HK-2 (cell line): ENCODE data around the gene CLDN8.

Experiments used
- DNase-seq: peaks from one replicate; pipeline ENCODE4 v3.0.0-alpha.2; 2018; ENCODE audit not compliant: unreplicated experiment

Gene CLDN8

GRCh38 chr21:30206551-30207251 is 9.2 kb downstream of the CLDN8 start:
- no peak for DNase-seq

DNA sequence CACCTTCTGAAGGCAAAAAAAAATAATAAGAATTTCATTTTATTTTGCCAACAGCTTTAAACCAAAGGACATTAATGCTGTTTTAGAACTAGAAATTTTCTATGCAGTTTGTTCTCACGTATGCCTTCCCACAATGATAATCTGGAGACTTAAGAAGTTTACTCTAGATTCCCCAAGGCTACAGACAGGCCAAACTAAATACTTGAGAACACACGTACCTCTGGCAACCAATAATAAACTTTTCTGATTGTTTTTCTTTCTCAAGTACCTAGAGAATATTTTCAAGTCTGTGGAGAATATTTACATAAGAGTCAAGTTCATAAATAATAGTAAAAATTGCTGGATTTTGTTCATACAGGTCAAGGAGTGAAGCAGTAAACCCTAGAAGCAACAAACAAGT is 15.9 kb downstream of the CLDN8 start:
- no peak for DNase-seq

DNA sequence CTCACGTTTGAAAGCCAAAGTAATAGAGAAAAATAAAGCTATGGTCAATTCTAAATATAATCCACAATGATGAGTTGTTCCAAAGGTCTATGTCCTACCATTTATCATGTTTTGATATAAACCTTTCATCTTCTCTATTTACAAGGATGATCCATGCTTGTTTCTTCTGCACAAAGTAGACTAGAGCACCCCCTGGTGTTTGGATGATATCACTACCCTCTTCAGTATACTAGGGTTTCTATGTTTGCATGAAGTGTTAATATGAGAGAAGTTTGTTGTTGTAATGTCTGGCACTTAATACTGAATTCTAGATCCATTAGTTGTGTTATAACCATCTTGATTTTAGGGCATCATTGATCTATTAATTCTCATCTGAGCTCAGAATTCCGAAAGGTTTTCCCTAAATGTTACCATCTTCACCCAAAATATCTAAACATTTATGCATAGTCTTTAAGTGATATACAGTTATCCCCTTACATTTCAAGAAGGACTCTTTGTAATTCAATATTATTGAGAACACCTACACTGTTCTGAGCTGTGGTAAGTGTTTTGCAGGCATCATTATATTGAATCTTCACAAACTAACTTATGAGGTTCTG is 21.1 kb downstream of the CLDN8 start:
- no peak for DNase-seq

GRCh38 chr21:30193201-30193600 is 22.7 kb downstream of the CLDN8 start:
- no peak for DNase-seq

- no peak for DNase-seq
These were observed 25.3 kb downstream of the CLDN8 start for GRCh38 chr21:30190554-30190953.

DNA sequence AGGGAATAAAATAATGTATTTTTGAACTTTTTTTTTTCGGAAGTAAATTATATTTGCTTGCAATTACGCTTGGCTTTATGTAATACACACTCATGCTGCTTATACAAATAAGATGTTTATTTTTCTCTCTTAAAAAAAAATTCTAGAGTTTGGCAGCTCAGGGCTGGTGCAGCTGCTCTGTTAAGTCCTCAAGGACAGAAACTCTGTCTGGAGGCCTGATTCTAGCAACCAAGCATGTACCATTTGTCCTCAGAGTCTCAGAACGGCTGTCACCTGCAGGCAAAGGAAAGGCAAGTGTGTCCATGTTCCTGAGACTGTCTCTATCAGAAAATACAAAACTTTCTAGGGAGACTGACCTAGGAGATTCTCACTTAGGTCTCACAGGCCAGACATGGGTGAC is 26.1 kb downstream of the CLDN8 start:
- no peak for DNase-seq

GRCh38 chr21:30186242-30186641 is 29.7 kb downstream of the CLDN8 start:
- no peak for DNase-seq

DNA sequence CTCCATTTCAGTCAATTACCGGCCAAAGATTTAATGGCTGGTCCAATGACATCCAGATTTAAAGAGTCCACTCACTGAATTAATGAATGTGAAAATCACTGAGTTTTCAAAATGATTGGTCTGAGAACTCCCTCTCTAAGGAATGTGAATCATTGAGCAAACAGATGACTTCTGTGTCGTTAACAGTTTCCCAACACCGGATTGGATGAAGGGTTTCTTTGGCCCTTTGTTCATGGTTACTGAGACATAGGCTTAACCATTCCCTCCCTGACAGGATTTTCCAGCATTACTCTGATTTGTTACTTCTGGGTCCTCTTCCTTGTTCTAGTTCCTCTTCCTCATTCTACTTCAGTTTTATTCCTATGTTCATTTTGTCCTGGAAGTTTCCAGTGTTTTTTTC is 47.8 kb downstream of the CLDN8 start:
- no peak for DNase-seq

DNA sequence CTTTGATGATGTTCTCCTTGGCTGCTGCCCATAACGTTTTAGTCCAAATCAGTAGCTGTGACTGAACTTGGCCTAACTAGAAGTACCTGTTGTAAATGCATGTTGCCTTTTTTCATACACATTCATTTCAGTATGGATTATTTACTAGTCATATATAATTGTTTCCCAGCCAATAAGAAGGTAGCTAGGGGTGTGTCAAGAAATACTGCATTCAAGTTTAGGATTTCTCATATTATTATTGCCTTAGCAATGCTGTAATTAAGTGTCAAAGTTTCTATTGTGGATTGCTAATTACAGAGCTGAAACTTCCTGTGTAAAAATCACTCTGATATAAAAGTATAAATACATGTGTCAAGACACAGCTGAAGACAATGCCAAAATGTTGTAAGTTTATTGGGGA is 49.2 kb downstream of the CLDN8 start, which contains the start of gene CLDN17:
Gene CLDN17 (minus strand): TSS at position 101 of the 400 bp plus-strand sequence. CDS start 188 bp downstream, outside the sequence.
- DNase-seq, result no peak

DNA sequence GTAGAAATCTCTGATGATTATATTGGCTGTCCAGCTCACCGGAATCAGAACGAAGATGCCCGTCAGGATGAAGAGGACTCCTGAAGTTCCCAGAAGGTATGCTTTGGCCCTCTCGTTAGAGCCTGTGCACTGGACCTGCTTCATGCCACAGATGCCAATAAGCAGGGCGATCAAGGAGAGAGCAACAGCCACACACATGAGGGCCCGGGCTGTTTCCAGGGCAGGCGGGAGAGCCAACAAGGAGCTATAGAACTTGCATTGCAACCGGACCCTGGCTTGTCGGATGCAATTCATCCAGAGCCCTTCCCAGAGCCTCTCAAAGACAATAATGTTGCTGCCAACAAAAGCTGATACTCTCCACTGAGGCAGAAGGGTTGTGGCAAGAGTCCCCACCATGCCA is 49.7 kb downstream of the CLDN8 start:
- DNase-seq, result no peak

DNA sequence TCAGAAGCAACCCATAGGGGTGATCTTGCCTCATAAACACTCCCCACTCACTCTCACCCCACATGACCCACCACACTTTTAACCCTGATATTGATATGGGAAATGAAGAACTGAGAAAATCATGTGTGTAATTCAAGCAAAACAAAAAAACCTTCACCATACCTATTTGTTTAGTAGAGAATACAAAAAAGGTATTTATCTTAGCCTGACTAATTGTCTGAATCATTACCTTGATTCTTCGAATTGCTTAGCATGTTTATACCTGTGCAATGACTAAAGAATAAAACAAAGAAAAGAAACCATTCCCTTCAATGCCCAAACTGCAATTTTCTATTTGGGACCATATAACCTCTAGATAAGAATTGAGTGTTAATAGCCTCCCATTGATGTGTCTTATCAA is 51.1 kb downstream of the CLDN8 start:
- DNase-seq, result no peak
